GM12878 (cell line): ENCODE results near the gene DDIT4. TPM values are rescaled to one million over a fixed set of nuclear protein-coding genes. Genes with fewer than 3 reads are reported as not detected.

Experiments
- ATAC-seq: fragments of 200-7000 bp; cut with Tn5 transposase; 3 replicates; pipeline ENCODE4 v1.9.1; 2020; ENCODE audit warnings: mild to moderate bottlenecking, moderate library complexity
- BruUV-seq: library from RNA; stranded (reverse); fragments of 400-500 nt; replicated peaks from 2 replicates; lab custom pipeline; 2021; lab: Mats Ljungman, UMichigan
- CTCF ChIA-PET: fragments of 300-600 bp; sonication (Branson Sonifier 250); formaldehyde crosslinking; extraction: SDS; loops from one replicate; lab custom pipeline; 2021; ENCODE audit warnings: inconsistent platforms; lab: Yijun Ruan, JAX
- POLR2A ChIA-PET: fragments of 350-600 bp; formaldehyde crosslinking; extraction: SDS; loops from one replicate; lab custom pipeline; 2021; ENCODE audit warnings: inconsistent platforms; lab: Charles Lee
- RAD21 ChIA-PET: fragments of 300-600 bp; sonication (Branson Sonifier 250); formaldehyde crosslinking; loops from one replicate; lab custom pipeline; 2023; ENCODE audit warnings: antibody characterized with exemption; ENCODE audit not compliant: unreplicated experiment; lab: Charles Lee
- SMC1A ChIA-PET: fragments of 300-600 bp; sonication (Branson Sonifier 250); formaldehyde crosslinking; loops from one replicate; lab custom pipeline; 2023; ENCODE audit not compliant: unreplicated experiment, uncharacterized antibody; lab: Charles Lee
- DNase-seq: peaks from one replicate; pipeline ENCODE4 v3.0.0-alpha.2; 2011; ENCODE audit warnings: low read depth, low spot score
- FAIRE-seq: peaks from 3 replicates; lab custom pipeline; 2011; peaks lifted over from hg19 to GRCh38; lab: Jason Lieb, UNC
- H2AFZ ChIP-seq: 2 replicates; pipeline ENCODE4 v1.6.0; 2011; ENCODE audit warnings: low read depth, low read length, control low read depth; ENCODE audit not compliant: control insufficient read depth
- H3K27ac ChIP-seq: 2 replicates; pipeline ENCODE4 v1.5.1; 2011; ENCODE audit warnings: control low read depth; ENCODE audit not compliant: control insufficient read depth, insufficient read depth
- H3K27me3 ChIP-seq, 2 experiments: replicated peaks in 1 of 2; 2 replicates each; pipeline versions ENCODE4 v1.6.0 to v1.6.1; 2011; ENCODE audit warnings: low read length in 1 of 2; ENCODE audit not compliant: control insufficient read depth in 2 of 2, insufficient read depth in 2 of 2
- H3K36me3 ChIP-seq, 2 experiments: 2 replicates each; pipeline ENCODE4 v1.5.1; 2011; ENCODE audit warnings: low read length in 1 of 2; ENCODE audit not compliant: control insufficient read depth in 2 of 2, insufficient read depth in 2 of 2
- H3K4me1 ChIP-seq: 2 replicates; pipeline ENCODE4 v1.6.1; 2011; ENCODE audit warnings: mild to moderate bottlenecking, low read length, moderate library complexity, mixed read lengths; ENCODE audit not compliant: control insufficient read depth, insufficient read depth
- H3K4me2 ChIP-seq: 2 replicates; pipeline ENCODE4 v1.6.0; 2011; ENCODE audit warnings: control low read depth; ENCODE audit not compliant: control insufficient read depth, insufficient read depth
- H3K4me3 ChIP-seq: fragments of 200-600 bp; sonication (generic); 2 replicates; pipeline ENCODE4 v1.5.1; 2016
- H3K79me2 ChIP-seq: 2 replicates; pipeline ENCODE4 v1.6.0; 2011; ENCODE audit warnings: low read length; ENCODE audit not compliant: control insufficient read depth, insufficient read depth
- H3K9ac ChIP-seq: 2 replicates; pipeline ENCODE4 v1.8.0; 2011; ENCODE audit warnings: low read length, control low read depth, mixed read lengths; ENCODE audit not compliant: control insufficient read depth, insufficient read depth
- H3K9me3 ChIP-seq: replicated peaks from 3 replicates; pipeline ENCODE4 v1.5.1; 2011; ENCODE audit warnings: mild to moderate bottlenecking, low read length; ENCODE audit not compliant: control insufficient read depth, insufficient read depth
- H4K20me1 ChIP-seq: 2 replicates; pipeline ENCODE4 v1.6.0; 2011; ENCODE audit not compliant: control insufficient read depth, insufficient read depth
- CHD1 ChIP-seq: IDR thresholded peaks from 2 replicates; pipeline ENCODE4 v1.6.1; 2012; ENCODE audit warnings: low read depth, low read length, improper control_type of control experiment
- FOS ChIP-seq: IDR thresholded peaks from 3 replicates; pipeline ENCODE4 v1.6.1; 2011; ENCODE audit warnings: borderline replicate concordance; ENCODE audit not compliant: insufficient read length; ENCODE audit errors: extremely low read depth
- FOXM1 ChIP-seq: IDR thresholded peaks from 2 replicates; pipeline ENCODE4 v1.6.1; 2012; ENCODE audit warnings: low read depth, mild to moderate bottlenecking, inconsistent platforms, low read length, moderate library complexity
- GATAD2B ChIP-seq: fragments of 450-650 bp; conservative IDR thresholded peaks from 2 replicates; pipeline ENCODE4 v1.6.1; 2017; ENCODE audit warnings: low read depth, mild to moderate bottlenecking, moderate library complexity
- IRF3 ChIP-seq: fragments of 450-650 bp; IDR thresholded peaks from 2 replicates; pipeline ENCODE4 v1.6.1; 2014; ENCODE audit warnings: mild to moderate bottlenecking
- MYB ChIP-seq: fragments of 150-350 bp; IDR thresholded peaks from 2 replicates; pipeline ENCODE4 v1.6.1; 2014; ENCODE audit warnings: mild to moderate bottlenecking, low read depth, low read length, borderline replicate concordance
- NKRF ChIP-seq: fragments of 450-650 bp; conservative IDR thresholded peaks from 2 replicates; pipeline ENCODE4 v1.6.1; 2017; ENCODE audit warnings: mild to moderate bottlenecking, moderate library complexity
- PAX8 ChIP-seq: fragments of 450-650 bp; IDR thresholded peaks from 2 replicates; pipeline ENCODE4 v1.6.1; 2017; ENCODE audit warnings: mild to moderate bottlenecking, moderate library complexity
- PBX3 ChIP-seq: IDR thresholded peaks from 2 replicates; pipeline ENCODE4 v1.6.1; 2011; ENCODE audit warnings: mild to moderate bottlenecking, low read depth, low read length, moderate library complexity; ENCODE audit not compliant: insufficient replicate concordance
- POLR2AphosphoS5 ChIP-seq: IDR thresholded peaks from 2 replicates; pipeline ENCODE4 v1.6.1; 2011; ENCODE audit warnings: mild to moderate bottlenecking, low read length, inconsistent platforms
- POU2F2 ChIP-seq: IDR thresholded peaks from 3 replicates; pipeline ENCODE4 v1.6.1; 2011; ENCODE audit warnings: low read depth, mild to moderate bottlenecking, low read length, borderline replicate concordance
- RELB ChIP-seq: fragments of 450-650 bp; IDR thresholded peaks from 2 replicates; pipeline ENCODE4 v1.6.1; 2017; ENCODE audit warnings: low read depth, mild to moderate bottlenecking, moderate library complexity
- SMAD1 ChIP-seq: fragments of 450-650 bp; IDR thresholded peaks from 2 replicates; pipeline ENCODE4 v1.6.1; 2018; ENCODE audit warnings: mild to moderate bottlenecking, low read depth; ENCODE audit not compliant: partially characterized antibody
- SMARCA5 ChIP-seq: fragments of 450-650 bp; IDR thresholded peaks from 2 replicates; pipeline ENCODE4 v1.6.1; 2017; ENCODE audit warnings: mild to moderate bottlenecking
- WGBS: methylation state at CpG from one replicate; pipeline ENCODE4 v1.1.6; 2016; ENCODE audit warnings: low lambda C conversion rate; ENCODE audit not compliant: insufficient replicate concordance, insufficient coverage; ENCODE audit errors: missing lambda C conversion rate; 5-methylcytosine and 5-hydroxymethylcytosine counted together
- in situ Hi-C: fragments of 300-500 bp; cut with MboI; formaldehyde crosslinking; loops from 9 replicates; pipeline ENCODE4 v1.14.3; 2018; ENCODE audit warnings: mixed read lengths
- intact Hi-C: fragments of 100-400 bp; cut with micrococcal nuclease; formaldehyde crosslinking; loops from one replicate; pipeline ENCODE4 v1.14.2; 2022; ENCODE audit not compliant: unreplicated experiment
- polyA plus RNA-seq, 11 experiments: library from polyadenylated mRNA; depleted of rRNA in 4 of 11; unstranded in 6 of 11; stranded (reverse) in 5 of 11; fragments of >200 nt; fragmentation: Nextera tagmentation in 4 of 11; fragmentation: Illumina TruSeq in 1 of 11; extraction: Ambion mirVana in 4 of 11; extraction: Trizol in 1 of 11; gene quantifications; 1 replicate in 1 of 11; 2 replicates in 10 of 11; pipeline versions ENCODE4 v1.2.1 to v1.2.3, GENCODE V29; 2011 to 2016; ENCODE audit warnings: inconsistent platforms in 2 of 11, missing spikeins in 2 of 11, low read depth in 1 of 11
- total RNA-seq, 4 experiments: library from RNA; depleted of rRNA in 3 of 4; stranded (reverse); fragments of >200 nt in 3 of 4; fragmentation: Illumina TruSeq in 1 of 4; extraction: Trizol in 1 of 4; gene quantifications; 2 replicates each; pipeline versions ENCODE4 v1.2.1 to v1.2.3, GENCODE V29; 2013 to 2021

The DDIT4 gene
- total and polyA plus RNA-seq, 10 of the 15 experiments (the other 5 are each of a cell fraction or from before 2014, with no cell fraction given) = 2.1 to 277 (median 183) TPM

GRCh38 chr10:72297281-72297804 is 23.6 kb downstream of the DDIT4 start:
- in situ Hi-C loops = no loop called here
- H2AFZ ChIP-seq = peak overlapping the region; percentile 4; the same call in 1 of the 2 replicates
- TF ChIP-seq POU2F2 = peak; percentile 96; the same call in 2 of the 3 replicates
- TF ChIP-seq RELB = peak; percentile 99
- TF ChIP-seq FOXM1 = peak; percentile 99
- no peak for TF ChIP-seq FOS
- TF ChIP-seq SMARCA5 = peak; percentile 98
- TF ChIP-seq GATAD2B = peak; percentile 100
- TF ChIP-seq PAX8 = no peak; the same call in 1 of the 2 replicates
- no peak for TF ChIP-seq IRF3
- peak; percentile 79; the same call in 1 of the 2 replicates for TF ChIP-seq CHD1
- peak; percentile 87 for TF ChIP-seq SMAD1
- TF ChIP-seq PBX3 = peak; percentile 61
- peak; percentile 81 for TF ChIP-seq POLR2AphosphoS5
- TF ChIP-seq NKRF = peak; percentile 69
- peak; percentile 92 for TF ChIP-seq MYB

More at GRCh38 chr10:72297281-72297804, 23.6 kb downstream of the DDIT4 start:
- BruUV-seq = no TSS peak
- intact Hi-C loops = loop anchor here (1.0 to 2.0 kb wide), 5 partner anchors 23 to 75 kb away; no protein-coding TSS in a partner anchor
- ChIA-PET SMC1A (interaction anchor here (0.8 to 3.6 kb wide), 22 partner anchors 10 to 165 kb away, joined by 3 to 34 read pairs (median 6); partner anchors contain the start of genes ANAPC16 and DDIT4), RAD21 (interaction anchor here (0.6 to 4.3 kb wide), 21 partner anchors 10 to 169 kb away, joined by 3 to 67 read pairs (median 5); partner anchors contain the start of genes ANAPC16, ASCC1 and DDIT4), CTCF (interaction anchor here (0.6 to 2.1 kb wide), 15 partner anchors 22 to 249 kb away, joined by 3 to 19 read pairs (median 4); no protein-coding TSS in a partner anchor), POLR2A (interaction anchor here (0.5 to 3.5 kb wide), 19 partner anchors 10 to 248 kb away, joined by 3 to 93 read pairs (median 5); partner anchors contain the start of genes ANAPC16, ASCC1 and DDIT4)
- Histone ChIP-seq H3K4me2 (peak overlapping the region; percentile 96), H3K9me3 (no peaks in the 10 kb centered on the region), H3K27me3 (no peaks in the 10 kb centered on the region), H3K36me3 (no peaks in the 10 kb centered on the region), H3K79me2 (peaks cover 9% of the 10 kb centered on the region), H3K27ac (peak overlapping the region; percentile 100), H3K4me3 (peak overlapping the region; percentile 80), H3K4me1 (peaks cover 48% of the 10 kb centered on the region), H3K9ac (peak overlapping the region; percentile 100), H4K20me1 (no peaks in the 10 kb centered on the region)
- under 1% methylated on average over 28 of the region's 30 CpGs for WGBS
- DNase-seq (peak; percentile 97), ATAC-seq (peak; percentile 71), FAIRE-seq (peak; percentile 83)
